Prostate gland (tissue), 2 donors: ENCODE measurements around the gene CNTRL.

Experiments used
- POLR2A ChIP-seq: fragments of 450-650 bp; IDR thresholded peaks from one replicate; pipeline ENCODE4 v1.6.1; 2016; ENCODE audit warnings: antibody characterized with exemption, mild to moderate bottlenecking
- POLR2AphosphoS5 ChIP-seq: sonication (generic); formaldehyde crosslinking; IDR thresholded peaks from one replicate; pipeline ENCODE4 v1.6.1; 2017; ENCODE audit warnings: antibody characterized with exemption
- TF ChIP-seq, protein P1 (sequence below), 4 experiments: fragments of 200-600 bp in 2 of 4; fragments of 450-650 bp in 2 of 4; sonication (generic) in 2 of 4; IDR thresholded peaks; 1 replicate in 3 of 4; 2 replicates in 1 of 4; pipeline ENCODE4 v1.5.1; 2016 to 2019; ENCODE audit warnings: antibody characterized with exemption in 4 of 4, mild to moderate bottlenecking in 2 of 4, moderate library complexity in 2 of 4

DNA sequence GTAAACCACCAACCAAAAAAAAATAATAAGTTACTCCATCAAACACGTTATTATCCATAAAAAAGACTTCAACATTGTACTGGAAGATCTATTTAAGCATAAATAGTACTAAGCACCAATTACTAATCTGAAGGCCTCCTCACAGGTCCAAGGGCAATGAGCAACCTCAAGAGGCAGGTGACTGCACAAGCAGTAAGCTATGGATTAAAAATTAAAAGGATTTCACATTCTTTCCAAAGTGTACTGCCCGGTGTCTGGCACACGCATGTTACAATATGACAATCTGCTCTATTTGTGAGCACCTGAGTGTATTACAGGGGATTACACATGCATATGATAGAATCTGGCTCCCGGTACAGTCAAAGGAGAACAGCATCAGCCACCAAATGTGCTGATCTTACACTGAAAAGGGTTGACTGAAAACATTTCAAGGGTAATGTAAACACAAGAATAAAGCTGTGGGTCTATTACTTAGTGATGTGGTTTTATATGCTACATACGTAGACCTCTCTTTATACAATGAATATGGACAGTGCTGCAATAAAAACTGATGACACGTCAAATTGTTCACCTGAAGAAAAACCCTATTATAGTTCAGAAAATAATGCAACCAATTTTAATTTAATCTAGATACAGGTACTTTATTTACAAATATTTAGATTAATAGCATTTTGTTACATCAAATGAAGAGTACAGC, 104.1 kb downstream of the CNTRL start:
- no peak for TF ChIP-seq POLR2A
- TF ChIP-seq, protein P1, sequence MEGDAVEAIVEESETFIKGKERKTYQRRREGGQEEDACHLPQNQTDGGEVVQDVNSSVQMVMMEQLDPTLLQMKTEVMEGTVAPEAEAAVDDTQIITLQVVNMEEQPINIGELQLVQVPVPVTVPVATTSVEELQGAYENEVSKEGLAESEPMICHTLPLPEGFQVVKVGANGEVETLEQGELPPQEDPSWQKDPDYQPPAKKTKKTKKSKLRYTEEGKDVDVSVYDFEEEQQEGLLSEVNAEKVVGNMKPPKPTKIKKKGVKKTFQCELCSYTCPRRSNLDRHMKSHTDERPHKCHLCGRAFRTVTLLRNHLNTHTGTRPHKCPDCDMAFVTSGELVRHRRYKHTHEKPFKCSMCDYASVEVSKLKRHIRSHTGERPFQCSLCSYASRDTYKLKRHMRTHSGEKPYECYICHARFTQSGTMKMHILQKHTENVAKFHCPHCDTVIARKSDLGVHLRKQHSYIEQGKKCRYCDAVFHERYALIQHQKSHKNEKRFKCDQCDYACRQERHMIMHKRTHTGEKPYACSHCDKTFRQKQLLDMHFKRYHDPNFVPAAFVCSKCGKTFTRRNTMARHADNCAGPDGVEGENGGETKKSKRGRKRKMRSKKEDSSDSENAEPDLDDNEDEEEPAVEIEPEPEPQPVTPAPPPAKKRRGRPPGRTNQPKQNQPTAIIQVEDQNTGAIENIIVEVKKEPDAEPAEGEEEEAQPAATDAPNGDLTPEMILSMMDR (IDR thresholded peaks at IDR 0.05): no peak
- no peak for TF ChIP-seq POLR2AphosphoS5
